Neural progenitor cell (in vitro differentiated cells): ENCODE data around the gene CKB. TPM values are rescaled to one million over a fixed set of nuclear protein-coding genes. Genes with fewer than 3 reads are reported as not detected.

Experiments used
- DNase-seq: peaks from one replicate; pipeline ENCODE4 v3.0.0-alpha.2; 2016; ENCODE audit warnings: low spot score
- H2AFZ ChIP-seq: fragments of 200-600 bp; sonication (generic); replicated peaks from 2 replicates; pipeline ENCODE4 v1.6.1; 2016; ENCODE audit warnings: antibody characterized with exemption
- H3F3A ChIP-seq: fragments of 200-600 bp; sonication (generic); 2 replicates; pipeline ENCODE4 v1.6.1; 2016; ENCODE audit warnings: antibody characterized with exemption, low read depth
- H3K27ac ChIP-seq: fragments of 200-600 bp; sonication (generic); 2 replicates; pipeline ENCODE4 v1.5.1; 2016; ENCODE audit warnings: mild to moderate bottlenecking
- H3K27me3 ChIP-seq: fragments of 200-600 bp; sonication (generic); 2 replicates; pipeline ENCODE4 v1.6.1; 2016; ENCODE audit warnings: mild to moderate bottlenecking, moderate library complexity
- H3K36me3 ChIP-seq: fragments of 200-600 bp; sonication (generic); 2 replicates; pipeline ENCODE4 v1.5.1; 2016
- H3K4me1 ChIP-seq: fragments of 200-600 bp; sonication (generic); 2 replicates; pipeline ENCODE4 v1.6.1; 2016; ENCODE audit warnings: mixed run types
- H3K4me2 ChIP-seq: fragments of 200-600 bp; sonication (generic); 2 replicates; pipeline ENCODE4 v1.6.1; 2016
- H3K4me3 ChIP-seq: fragments of 200-600 bp; sonication (generic); 2 replicates; pipeline ENCODE4 v1.5.1; 2016
- H3K79me2 ChIP-seq: fragments of 200-600 bp; sonication (generic); 2 replicates; pipeline ENCODE4 v1.6.1; 2016; ENCODE audit warnings: low read depth
- H3K9ac ChIP-seq: fragments of 200-600 bp; sonication (generic); 2 replicates; pipeline ENCODE4 v1.6.1; 2016
- H3K9me3 ChIP-seq: fragments of 200-600 bp; sonication (generic); 2 replicates; pipeline ENCODE4 v1.5.1; 2016; ENCODE audit warnings: low read depth
- H4K20me1 ChIP-seq: fragments of 200-600 bp; sonication (generic); 2 replicates; pipeline ENCODE4 v1.6.1; 2016; ENCODE audit warnings: low read depth
- H3K27ac Mint-ChIP-seq: 3 replicates; pipeline ENCODE4 v1.8.0; 2021; ENCODE audit warnings: mixed read lengths
- H3K27me3 Mint-ChIP-seq: 2 replicates; pipeline ENCODE4 v1.8.0; 2022; ENCODE audit warnings: low read depth, mild to moderate bottlenecking, inconsistent platforms, moderate library complexity, mixed read lengths; ENCODE audit not compliant: insufficient read depth
- H3K36me3 Mint-ChIP-seq: 3 replicates; pipeline ENCODE4 v1.8.0; 2021; ENCODE audit warnings: mixed read lengths
- H3K4me1 Mint-ChIP-seq: 3 replicates; pipeline ENCODE4 v1.8.0; 2021; ENCODE audit warnings: mixed read lengths
- H3K4me3 Mint-ChIP-seq: 3 replicates; pipeline ENCODE4 v1.8.0; 2021; ENCODE audit warnings: mild to moderate bottlenecking, moderate library complexity, mixed read lengths
- H3K9me3 Mint-ChIP-seq: 3 replicates; pipeline ENCODE4 v1.8.0; 2020; ENCODE audit warnings: mixed read lengths
- CTCF ChIP-seq: fragments of 200-600 bp; sonication (generic); IDR thresholded peaks from 2 replicates; pipeline ENCODE4 v1.5.1; 2017; ENCODE audit warnings: antibody characterized with exemption, mild to moderate bottlenecking
- EZH2 ChIP-seq: fragments of 200-600 bp; sonication (generic); IDR thresholded peaks from 2 replicates; pipeline ENCODE4 v1.6.1; 2017; ENCODE audit warnings: antibody characterized with exemption, mild to moderate bottlenecking, moderate library complexity
- EZH2phosphoT487 ChIP-seq: fragments of 200-600 bp; sonication (generic); IDR thresholded peaks from 2 replicates; pipeline ENCODE4 v1.6.1; 2017; ENCODE audit warnings: antibody characterized with exemption
- total RNA-seq: library from RNA; depleted of rRNA; stranded (reverse); fragments of >200 nt; gene quantifications from 2 replicates; pipeline ENCODE4 v1.2.3, GENCODE V29; 2015; ENCODE audit warnings: low replicate concordance

CKB gene
- total RNA-seq, 1 donor from 2014 or later: 54.2 TPM

- peak overlapping the region; percentile 3 for H3K4me3 Mint-ChIP-seq
- Histone ChIP-seq H2AFZ (no peak overlapping the region), H3K9ac (no peak overlapping the region), H3K4me1 (peaks cover 3% of the 10 kb centered on the region), H3K4me2 (no peak overlapping the region), H3K9me3 (no peaks in the 10 kb centered on the region), H3K27ac (no peak overlapping the region), H3K79me2 (peaks cover 40% of the 10 kb centered on the region), H3K4me3 (no peak overlapping the region), H3F3A (peaks cover 25% of the 10 kb centered on the region), H3K36me3 (peaks cover 8% of the 10 kb centered on the region), H3K27me3 (no peaks in the 10 kb centered on the region), H4K20me1 (peaks cover 23% of the 10 kb centered on the region)
- peaks cover 17% of the 10 kb centered on the region for H3K36me3 Mint-ChIP-seq
- no peak for TF ChIP-seq EZH2
- no peak for TF ChIP-seq EZH2phosphoT487
- TF ChIP-seq CTCF: no peak
- H3K4me1 Mint-ChIP-seq: peaks cover 32% of the 10 kb centered on the region
- peaks cover 2% of the 10 kb centered on the region for H3K9me3 Mint-ChIP-seq
- peak overlapping the region; percentile 8 for H3K27ac Mint-ChIP-seq
- no peak for DNase-seq
- H3K27me3 Mint-ChIP-seq: peaks cover 3% of the 10 kb centered on the region
Observed at GRCh38 chr14:103555559-103556337, 33.1 kb upstream of the CKB start.

GRCh38 chr14:103552846-103553210 lies 30.2 kb upstream of the CKB start:
- H3K27me3 ChIP-seq: no peaks in the 10 kb centered on the region
- no peak for DNase-seq
- no peak overlapping the region for H2AFZ ChIP-seq
- H3K36me3 Mint-ChIP-seq: peaks cover 7% of the 10 kb centered on the region
- H3F3A ChIP-seq: peaks cover 4% of the 10 kb centered on the region
- no peak overlapping the region for H3K27ac Mint-ChIP-seq
- H3K4me3 Mint-ChIP-seq: no peak overlapping the region
- no peak overlapping the region for H3K27ac ChIP-seq
- H3K4me3 ChIP-seq: no peak overlapping the region
- peaks cover 8% of the 10 kb centered on the region for H3K27me3 Mint-ChIP-seq
- H3K4me2 ChIP-seq: no peak overlapping the region
- no peaks in the 10 kb centered on the region for H4K20me1 ChIP-seq
- peaks cover 12% of the 10 kb centered on the region for H3K79me2 ChIP-seq
- peaks cover 2% of the 10 kb centered on the region for H3K9me3 Mint-ChIP-seq
- no peaks in the 10 kb centered on the region for H3K4me1 ChIP-seq
- no peak for TF ChIP-seq EZH2
- no peak for TF ChIP-seq EZH2phosphoT487
- TF ChIP-seq CTCF: no peak
- H3K36me3 ChIP-seq: no peaks in the 10 kb centered on the region
- H3K9me3 ChIP-seq: no peaks in the 10 kb centered on the region
- peaks cover 12% of the 10 kb centered on the region for H3K4me1 Mint-ChIP-seq
- H3K9ac ChIP-seq: no peak overlapping the region

GRCh38 chr14:103552011-103552845 lies 29.6 kb upstream of the CKB start:
- Histone ChIP-seq H3K9me3 (no peaks in the 10 kb centered on the region), H3K9ac (no peak overlapping the region), H3K4me1 (no peaks in the 10 kb centered on the region), H3K79me2 (peaks cover 6% of the 10 kb centered on the region), H3K27ac (no peak overlapping the region), H3K4me3 (no peak overlapping the region), H3K27me3 (no peaks in the 10 kb centered on the region), H3F3A (no peaks in the 10 kb centered on the region), H3K4me2 (no peak overlapping the region), H3K36me3 (no peaks in the 10 kb centered on the region), H4K20me1 (no peaks in the 10 kb centered on the region), H2AFZ (no peak overlapping the region)
- peaks cover 8% of the 10 kb centered on the region for H3K4me1 Mint-ChIP-seq
- TF ChIP-seq CTCF: no peak
- TF ChIP-seq EZH2phosphoT487: no peak
- TF ChIP-seq EZH2: no peak
- no peak overlapping the region for H3K4me3 Mint-ChIP-seq
- peaks cover 2% of the 10 kb centered on the region for H3K9me3 Mint-ChIP-seq
- no peak for DNase-seq
- peaks cover 7% of the 10 kb centered on the region for H3K36me3 Mint-ChIP-seq
- H3K27me3 Mint-ChIP-seq: peaks cover 8% of the 10 kb centered on the region
- peak overlapping the region; percentile 91 for H3K27ac Mint-ChIP-seq
